Measurements from ENCODE around the gene ORC2.
A peak's percentile ranks its signal among the peaks of the same experiment; 100 is the strongest.
"Not testable (repeated sequence)": the region's sequence is repeated elsewhere in the genome, so short reads cannot be mapped to it uniquely, and the experiment has no call there.

The ORC2 gene

DNA sequence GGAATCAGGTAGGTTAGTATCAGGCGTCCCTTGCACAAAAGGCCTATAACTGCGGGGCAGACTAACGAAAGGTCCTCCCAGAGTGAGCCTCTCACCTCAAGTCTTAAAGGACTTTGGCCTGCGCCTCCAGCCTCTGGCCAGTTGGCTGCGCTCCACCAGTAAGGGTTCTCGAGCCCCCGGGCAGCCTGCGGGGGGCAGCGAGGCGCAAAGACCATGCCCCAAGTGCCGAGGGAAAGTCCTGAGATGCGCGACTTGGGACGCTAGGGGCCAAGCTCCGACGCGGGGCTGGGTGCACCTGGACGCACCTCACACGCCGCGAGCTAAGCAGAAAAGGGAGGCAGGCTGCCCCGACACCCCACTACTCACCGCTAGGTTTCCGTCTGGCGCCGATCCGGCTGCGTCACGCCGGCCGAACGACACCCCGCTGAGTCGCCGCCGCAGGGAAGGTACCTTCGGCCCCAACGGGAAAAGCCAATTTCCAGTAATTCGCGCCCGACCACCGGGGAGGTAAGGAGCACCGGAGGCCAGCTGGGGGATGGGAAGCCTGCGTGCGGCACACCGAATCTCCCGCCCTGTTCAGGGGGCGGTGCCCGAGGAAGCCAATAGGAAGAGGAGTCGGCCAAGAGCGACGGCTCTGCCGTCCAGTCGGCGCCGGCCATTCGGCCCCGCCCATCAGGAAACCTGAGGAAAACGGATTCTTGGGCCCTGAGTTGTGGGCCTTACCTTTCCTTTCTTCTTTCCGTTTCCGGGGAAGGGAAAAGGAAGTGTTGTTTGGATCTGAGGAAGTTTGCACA is at the start of gene ORC2:
TSS of gene ORC2 (minus strand) at position 537 of the 794 bp plus-strand sequence. CDS start 5,537 bp downstream, outside the sequence.
- peak; percentile 85 to 92 (median 86) for DNase-seq (ENCODE audit: low read depth in 3 of 3)

DNA sequence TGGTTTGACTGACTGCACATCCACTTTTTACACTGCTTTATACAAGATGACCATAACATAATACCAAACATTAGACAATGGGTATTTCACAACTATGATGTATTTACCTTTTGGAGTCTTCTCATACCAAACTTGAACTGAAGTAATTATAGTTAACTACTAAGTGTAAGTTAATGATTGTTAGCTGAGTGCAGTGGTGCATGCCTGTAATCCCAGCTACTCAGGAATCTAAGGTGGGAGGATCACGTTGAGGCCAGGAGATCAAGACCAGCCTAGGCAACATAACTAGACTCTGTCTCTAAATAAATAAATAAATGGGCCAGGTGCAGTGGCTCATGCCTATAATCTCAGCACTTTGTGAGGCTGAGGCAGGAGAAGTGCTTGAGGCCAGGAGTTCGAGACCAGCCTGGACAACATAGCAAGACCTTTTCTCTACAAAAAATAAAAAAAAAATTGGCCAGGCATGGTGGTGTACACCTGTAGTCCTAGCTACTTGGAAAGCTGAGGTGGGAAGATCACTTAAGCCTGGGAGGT is 44.9 kb upstream of the ORC2 start:
- DNase-seq (ENCODE audit: low read depth in 3 of 3), result no peak

DNA sequence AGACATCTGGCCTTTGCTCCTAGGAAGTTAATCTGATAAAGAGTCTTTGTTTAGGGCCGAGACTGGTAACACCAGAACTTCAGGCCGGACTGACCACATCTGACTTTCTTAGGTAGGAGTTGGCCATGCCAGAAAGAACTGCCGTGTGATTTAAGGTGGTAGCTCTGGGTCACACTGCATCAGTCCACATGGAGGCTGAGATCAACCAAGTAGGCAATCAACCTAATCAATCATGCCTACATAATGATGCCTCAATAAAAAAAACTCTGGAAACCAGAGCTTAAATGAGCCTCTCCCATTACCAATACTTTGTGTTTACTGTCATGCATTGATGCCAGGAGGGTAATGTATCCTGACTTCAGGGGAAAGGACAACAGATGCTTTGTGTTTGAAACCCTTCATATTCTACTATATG is 44.1 kb upstream of the ORC2 start:
- no peak for DNase-seq (ENCODE audit: low read depth in 3 of 3)

DNA sequence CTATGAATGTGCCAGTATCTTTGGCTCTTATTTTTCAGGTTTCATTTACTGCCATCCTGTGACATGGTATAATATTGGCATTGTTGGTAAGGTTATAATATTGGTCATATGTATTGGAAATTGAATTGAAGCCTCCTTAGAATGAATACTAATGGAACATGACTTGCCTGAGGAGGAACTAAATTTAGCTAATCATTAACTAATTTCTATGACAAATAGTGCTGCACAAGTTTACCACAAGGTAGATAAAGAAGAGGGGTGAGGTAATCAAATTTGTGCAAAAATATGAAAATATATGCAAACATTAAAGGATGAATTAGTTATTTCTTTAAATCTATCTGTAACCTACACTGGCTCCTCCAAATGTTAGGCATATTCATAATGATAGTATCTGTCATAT is 43.2 kb upstream of the ORC2 start:
- DNase-seq (ENCODE audit: low read depth in 3 of 3), result no peak

DNA sequence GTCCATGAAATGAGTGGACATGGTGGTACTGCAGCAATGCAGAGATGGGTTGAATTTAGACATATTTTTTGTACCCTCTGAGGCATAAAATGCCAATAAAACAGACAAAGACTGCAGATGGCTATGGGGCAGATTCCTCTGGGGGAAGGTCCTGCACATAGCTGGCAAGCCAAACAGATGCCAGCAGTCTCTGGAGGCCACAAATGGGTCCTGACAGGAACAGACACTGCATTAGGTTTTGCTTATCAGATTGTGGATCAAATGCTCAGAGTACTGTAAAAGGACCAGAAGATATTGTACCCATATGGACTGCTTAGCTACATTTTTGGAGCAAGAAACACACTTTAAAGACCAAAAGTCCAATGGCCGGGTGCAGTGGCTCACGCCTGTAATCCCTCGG is 40.9 kb upstream of the ORC2 start:
- no peak for DNase-seq (ENCODE audit: low read depth in 3 of 3)

DNA sequence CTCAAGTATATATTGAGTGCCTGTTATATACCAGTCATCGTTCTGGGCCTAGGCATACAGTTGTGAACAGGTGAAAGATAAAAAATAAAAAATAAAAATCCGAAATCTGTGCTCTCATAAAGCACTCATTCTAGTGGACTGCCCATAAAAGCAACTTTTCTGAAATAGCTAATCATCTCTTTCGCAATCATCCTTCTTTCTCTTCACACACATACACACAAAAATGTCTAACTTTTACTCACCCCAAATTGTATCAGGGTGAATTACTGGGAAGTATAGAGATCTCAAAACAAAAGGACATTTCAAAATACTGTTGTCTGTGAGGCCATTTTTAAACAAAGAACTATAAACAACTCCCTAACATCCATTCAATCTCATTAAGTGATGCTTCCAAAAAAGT is 29.6 kb upstream of the ORC2 start:
- no peak for DNase-seq (ENCODE audit: low read depth in 3 of 3)

DNA sequence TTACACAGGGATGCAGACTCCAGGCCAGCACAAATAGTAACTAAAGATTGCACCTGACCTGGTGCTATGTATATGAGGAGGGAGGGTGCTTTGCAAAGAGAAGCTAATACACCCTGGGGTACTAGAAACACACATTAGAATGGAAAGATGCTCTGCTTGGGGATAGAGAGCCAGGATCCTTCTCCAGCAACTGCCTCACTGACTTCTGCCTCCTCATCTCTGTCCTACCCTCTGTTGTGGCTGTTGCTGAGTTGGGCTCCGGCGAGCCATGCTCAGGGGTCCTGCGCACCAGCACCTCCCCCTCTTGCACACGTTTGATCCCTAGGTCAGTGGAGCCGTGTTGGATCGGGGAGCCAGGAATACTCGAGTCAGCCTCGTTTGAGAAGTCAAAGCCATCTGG is 23.7 kb upstream of the ORC2 start:
- DNase-seq (ENCODE audit: low read depth in 3 of 3), result no peak

DNA sequence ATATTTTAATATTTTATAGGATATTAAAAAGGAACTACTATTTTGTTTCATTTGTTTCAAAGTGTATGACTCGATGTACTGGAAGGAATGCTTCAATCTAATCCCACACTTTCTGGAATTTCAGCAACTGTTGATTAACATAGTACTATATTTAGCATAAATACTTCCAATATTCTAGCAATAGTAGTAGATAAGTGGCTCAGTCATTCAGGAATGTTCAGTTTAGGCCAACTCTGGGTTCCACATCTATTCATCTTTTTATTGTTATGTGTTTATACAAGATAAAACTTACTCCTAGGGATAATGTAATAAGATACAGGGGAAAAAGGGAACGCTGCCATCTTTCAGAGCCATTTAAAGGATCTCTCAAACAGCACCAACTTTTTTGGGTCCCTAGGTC is 22.3 kb upstream of the ORC2 start:
- no peak for DNase-seq (ENCODE audit: low read depth in 3 of 3)

DNA sequence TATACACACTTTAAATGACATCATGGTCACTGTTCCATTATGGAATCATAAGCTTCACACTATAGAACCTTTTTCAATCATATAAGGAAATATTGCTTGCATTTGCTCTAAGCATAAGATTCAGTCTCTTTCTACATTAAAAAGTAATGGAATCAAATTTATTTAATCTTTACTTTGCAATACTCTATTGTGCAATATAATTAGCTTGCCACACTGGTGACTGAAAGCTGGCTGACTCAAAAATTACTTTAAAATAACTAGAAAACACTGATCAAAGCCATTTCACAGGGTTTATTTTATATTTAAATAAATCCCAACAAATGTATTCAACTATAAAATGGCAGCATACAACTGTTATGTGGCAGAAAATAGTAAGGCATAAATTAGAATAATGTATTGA is 13.2 kb upstream of the ORC2 start:
- DNase-seq (ENCODE audit: low read depth in 3 of 3), result no peak

DNA sequence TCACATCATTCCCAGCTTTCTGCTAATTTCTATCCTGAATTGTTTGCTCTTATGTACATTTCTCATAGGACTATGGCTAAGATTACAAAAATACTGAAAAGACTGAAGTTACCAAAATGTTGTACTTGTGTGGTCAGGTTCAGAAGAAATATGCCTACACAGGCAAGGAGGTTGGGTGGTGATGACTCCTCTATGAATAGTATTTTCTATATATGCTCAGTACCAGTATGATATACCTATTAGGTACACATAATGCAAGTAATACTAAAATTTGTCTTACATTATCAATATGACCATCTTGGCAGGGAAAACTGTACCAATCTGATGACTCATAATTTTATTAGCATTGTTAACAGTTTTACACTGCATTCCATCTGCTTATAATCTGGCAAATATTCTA is 12.2 kb upstream of the ORC2 start:
- no peak for DNase-seq (ENCODE audit: low read depth in 3 of 3)

DNA sequence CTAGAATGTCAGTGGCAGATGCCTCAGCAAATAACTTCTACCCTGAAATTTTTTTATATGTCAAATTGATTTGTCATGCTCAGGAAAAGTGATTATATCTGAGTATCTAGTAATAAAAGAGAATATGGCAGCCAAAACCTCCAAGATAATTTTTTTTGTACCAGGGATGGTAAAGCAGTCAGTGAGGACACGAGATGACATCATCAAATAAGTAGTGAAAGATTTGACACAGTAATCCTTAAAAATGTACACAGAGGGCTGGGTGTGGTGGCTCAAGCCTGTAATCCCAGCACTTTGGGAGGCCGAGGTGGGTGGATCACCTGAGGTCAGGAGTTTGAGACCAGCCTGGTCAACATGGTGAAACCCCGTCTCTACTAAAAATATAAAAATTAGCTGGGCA is 6.6 kb upstream of the ORC2 start:
- DNase-seq (ENCODE audit: low read depth in 3 of 3), result not testable (repeated sequence)

DNA sequence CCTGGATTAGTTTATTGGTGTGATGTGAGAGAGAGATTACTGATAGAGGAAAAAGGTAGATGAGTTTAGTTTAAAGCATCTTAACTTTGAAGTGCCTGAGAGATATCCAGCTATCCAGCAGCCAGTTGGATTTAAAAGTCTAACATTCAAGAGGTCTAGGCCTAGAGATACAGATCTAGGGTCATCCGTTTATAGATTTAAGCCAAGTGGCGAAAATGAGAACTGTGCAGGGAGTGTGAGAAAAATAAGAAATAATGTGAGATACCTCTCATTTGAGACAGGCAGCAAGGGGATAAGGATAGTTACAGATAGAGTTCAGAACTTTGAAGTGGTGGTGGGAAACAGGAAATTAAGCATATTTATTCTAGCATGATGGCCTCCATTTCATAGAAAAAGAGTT is 5.3 kb upstream of the ORC2 start:
- no peak for DNase-seq (ENCODE audit: low read depth in 3 of 3)

DNA sequence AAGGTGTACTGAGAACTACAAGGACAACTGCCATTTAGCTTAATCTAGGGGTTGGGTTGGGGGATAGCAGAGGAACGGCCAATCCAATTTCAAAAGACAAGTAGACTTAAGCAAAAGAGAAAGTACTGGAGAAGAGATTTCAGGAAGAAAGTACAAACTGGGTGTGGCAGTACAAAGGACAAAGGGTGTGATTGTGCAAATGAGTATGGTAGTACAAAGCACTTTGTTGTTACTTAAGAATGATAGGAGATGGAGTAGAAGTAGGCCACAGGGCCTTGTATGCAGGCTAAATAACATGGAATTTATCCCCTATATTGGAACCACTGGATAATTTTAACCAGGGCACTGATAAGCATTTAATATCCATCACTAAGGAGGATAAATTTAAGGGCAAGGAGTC is 4.7 kb upstream of the ORC2 start:
- DNase-seq (ENCODE audit: low read depth in 3 of 3), result no peak

DNA sequence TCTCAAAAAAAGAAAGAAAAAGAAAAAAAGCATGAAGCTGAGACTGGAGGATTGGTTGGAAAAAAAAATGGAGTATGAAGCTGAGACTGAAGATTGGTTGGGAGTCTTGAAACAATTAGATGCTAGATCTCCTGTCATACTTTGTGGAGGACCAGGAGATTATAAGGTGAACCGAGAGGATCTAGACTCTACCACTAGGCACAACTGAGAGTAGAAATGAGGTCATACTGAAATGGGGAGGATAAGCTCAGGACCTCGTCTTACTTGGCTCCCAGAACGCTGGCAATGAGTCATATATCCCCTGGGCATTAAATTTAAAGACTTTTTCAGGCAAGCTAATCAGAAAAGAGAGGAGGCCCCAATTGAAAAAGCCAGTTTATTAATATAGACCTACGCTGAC is 3.3 kb upstream of the ORC2 start:
- no peak for DNase-seq (ENCODE audit: low read depth in 3 of 3)

DNA sequence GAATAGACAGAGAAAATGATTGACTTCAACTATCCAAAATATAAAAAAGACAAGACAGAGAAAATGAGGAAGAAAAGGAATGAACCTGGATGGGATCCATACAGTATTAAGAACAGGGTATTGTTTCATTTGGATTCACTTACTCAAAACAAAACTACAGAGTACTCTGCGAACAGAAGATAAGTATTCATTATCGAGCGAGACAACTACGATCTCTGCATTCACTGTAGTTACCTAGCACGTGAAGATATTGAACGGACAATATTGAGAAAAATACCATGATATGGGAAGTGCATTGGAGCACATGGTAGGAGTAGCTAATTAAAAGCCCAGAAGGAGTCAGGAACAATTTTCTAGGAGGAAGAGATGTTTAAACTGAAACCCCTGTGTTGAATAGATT is 1.0 kb upstream of the ORC2 start:
- DNase-seq (ENCODE audit: low read depth in 3 of 3), result no peak

DNA sequence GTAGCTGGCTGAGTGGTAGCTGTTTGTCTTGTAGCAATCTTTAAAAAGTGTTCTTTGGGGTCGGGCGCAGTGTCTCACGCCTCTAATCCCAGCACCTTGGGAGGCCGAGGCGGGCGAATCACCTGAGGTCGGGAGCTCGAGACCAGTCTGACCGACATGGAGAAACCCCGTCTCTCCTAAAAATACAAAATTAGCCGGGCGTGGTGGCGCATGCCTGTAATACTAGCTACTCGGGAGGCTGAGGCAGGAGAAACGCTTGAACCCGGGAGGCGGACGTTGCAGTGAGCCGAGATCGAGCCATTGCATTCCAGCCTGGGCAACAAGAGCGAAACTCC is 425 bp upstream of the ORC2 start:
- DNase-seq (ENCODE audit: low read depth in 3 of 3), result not testable (repeated sequence)

DNA sequence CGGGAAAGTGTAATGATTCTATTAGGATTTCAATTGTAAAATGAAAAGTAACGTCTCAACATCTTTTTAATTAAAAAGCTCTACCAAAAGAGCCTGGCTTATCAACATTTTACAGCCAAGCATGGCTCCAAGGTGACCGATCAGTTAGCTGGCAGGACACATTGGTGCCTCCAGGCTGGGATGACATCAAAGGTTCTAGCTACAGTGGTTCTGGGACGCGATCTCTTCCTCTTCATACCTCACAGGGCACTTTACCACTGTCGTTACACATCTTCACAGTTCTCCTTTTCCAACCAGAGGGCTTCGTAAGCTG is 693 bp downstream of the ORC2 start:
- DNase-seq (ENCODE audit: low read depth in 3 of 3), result no peak

DNA sequence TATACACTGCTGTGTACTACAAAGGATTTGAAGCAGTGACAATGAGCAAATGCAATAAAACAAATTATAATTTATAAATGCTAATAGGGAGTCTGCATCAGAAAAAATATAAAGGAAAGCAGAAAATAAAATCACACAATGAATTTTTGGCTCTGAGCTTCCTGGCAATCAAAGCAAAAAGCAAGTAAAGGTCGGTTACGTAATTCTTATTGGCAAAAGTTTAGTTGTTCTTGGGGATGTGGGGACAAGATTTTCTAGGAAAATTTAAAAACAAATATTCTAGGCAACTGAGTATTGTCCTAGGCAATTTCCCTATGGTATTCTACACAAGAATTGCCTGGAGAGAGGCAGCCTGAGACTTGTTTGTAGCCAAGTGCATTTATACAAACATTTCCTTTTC is 1.8 kb downstream of the ORC2 start:
- no peak for DNase-seq (ENCODE audit: low read depth in 3 of 3)

DNA sequence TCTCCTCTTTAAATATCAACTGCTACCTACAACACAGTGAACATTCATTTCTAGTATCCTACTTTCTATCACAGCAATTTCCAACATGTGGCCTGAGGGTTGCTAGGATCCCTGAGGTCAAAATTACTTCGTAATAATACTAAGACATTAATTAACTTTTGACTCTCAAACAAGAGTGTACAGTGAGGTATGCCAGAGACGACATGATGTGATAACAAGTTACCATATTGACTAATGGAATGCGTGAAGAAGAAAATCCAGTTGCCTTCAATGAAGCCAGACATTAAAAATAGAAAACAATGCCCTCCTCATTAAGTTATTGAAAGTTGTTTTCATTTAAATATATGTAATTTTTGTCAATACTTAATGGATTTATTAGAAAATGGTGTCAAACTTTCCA is 13.1 kb downstream of the ORC2 start:
- DNase-seq (ENCODE audit: low read depth in 3 of 3), result no peak

DNA sequence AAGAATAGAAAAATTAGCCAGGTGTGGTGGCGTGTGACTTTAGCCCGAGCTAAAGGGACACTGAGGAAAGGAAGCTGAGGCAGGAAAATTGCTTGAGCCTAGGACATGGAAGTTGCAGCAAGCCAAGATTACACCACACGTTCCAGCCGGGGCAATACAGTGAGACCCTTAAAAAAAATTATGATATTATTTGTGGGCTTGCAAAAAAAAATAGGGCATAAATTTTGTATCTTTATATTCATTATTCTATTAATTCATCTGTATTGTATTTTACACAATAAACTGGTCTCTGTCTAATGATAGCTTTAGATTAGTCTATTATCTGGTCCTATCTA is 18.1 kb downstream of the ORC2 start:
- no peak for DNase-seq (ENCODE audit: low read depth in 3 of 3)

DNA sequence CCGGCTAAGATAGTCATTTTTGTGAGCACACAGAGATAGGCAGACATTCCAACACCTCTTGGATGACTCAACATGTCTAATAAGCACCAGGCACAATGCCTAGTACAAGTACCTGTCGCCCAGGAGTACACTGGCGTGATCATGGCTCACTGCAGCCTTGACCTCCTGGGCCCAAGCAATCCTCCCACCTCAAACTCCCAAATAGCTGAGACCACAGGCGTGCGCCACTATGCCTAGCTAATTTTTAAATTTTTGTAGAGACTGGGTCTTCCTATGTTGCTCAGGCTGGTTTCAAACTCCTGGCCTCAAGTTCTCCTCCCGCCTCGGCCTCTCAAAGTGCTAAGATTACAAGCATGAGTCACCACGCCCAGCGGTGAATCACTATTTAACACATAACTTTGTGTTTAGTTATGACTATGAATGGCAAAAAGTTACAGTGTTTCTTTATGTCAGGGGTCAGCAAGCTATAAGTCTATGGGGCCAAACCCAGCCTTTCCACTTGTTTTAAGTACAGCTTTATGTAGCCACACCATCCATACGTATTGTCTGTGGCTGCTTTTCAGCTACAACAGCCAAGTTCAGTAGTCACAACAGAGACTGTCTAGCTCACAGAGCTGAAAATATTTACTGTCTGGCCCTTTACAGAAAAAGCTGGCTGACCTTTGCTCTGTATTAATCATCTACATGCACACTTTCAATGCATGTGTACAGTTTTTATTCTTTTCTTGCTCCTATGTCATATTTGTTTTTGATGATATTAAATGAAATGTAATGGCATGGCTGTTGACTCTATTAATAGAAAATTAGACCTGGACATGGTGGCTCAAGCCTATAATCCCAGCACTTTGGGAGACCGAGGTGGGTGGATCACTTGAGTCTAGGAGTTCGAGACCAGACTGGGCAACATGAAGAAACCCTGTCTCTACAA is 18.7 kb downstream of the ORC2 start:
- DNase-seq (ENCODE audit: low read depth in 3 of 3), result peak; percentile 26 to 75 (median 57)

DNA sequence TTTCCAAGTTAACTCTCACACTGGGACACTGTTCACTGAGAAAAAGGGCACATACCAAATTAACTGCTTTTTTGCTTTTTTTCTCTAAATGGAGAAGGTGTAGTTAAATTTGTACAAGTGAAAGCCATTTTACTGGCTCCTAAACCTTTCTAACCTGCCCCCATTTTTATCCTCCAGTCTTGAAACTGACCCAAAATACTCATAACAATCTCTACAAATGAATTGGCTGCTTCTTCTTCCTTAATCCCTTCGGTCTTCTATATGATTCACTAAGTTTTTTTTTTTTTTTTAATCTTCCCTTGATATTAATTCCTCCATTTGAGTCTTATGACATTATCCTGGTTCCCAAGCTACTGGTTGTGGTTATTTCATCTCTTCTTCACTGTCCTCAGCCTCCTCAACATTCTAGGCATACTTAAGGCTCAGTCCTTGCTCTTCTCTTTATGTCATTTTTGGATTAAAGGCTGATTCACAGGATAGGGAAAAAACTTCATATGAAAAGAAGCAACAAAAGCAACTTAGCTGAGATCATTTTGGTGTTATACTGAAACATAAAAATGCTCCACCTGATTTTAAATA is 19.8 kb downstream of the ORC2 start:
- DNase-seq (ENCODE audit: low read depth in 3 of 3), result no peak

DNA sequence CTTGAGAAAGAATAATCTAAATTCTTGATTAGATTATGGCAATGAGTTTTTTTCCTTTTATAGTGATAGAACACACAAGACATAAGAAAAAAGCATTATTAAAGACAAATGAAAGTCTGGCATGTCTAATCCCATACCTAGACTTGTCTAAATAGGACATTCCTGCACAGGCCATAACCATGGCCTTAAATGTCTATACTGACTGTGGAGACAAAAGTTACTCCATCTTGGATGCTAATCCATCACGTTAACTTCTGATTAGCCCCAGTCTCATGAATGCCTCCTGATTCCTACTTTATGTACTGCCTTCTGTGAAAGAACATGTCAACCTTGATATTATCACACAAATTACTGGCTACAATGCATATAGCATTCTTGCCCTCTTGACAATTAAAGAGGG is 23.6 kb downstream of the ORC2 start:
- no peak for DNase-seq (ENCODE audit: low read depth in 3 of 3)
